HG03103 (cell line): Measurements from ENCODE around the gene NIPBL.
A peak's percentile ranks its signal among the peaks of the same experiment; 100 is the strongest.
"Not testable (repeated sequence)": the region's sequence is repeated elsewhere in the genome, so short reads cannot be mapped to it uniquely, and the experiment has no call there.

ENCODE experiments used
- ATAC-seq: cut with Tn5 transposase; IDR thresholded peaks from one replicate; pipeline ENCODE4 v1.9.1; 2021; ENCODE audit warnings: low read depth; ENCODE audit not compliant: unreplicated experiment

NIPBL gene

DNA sequence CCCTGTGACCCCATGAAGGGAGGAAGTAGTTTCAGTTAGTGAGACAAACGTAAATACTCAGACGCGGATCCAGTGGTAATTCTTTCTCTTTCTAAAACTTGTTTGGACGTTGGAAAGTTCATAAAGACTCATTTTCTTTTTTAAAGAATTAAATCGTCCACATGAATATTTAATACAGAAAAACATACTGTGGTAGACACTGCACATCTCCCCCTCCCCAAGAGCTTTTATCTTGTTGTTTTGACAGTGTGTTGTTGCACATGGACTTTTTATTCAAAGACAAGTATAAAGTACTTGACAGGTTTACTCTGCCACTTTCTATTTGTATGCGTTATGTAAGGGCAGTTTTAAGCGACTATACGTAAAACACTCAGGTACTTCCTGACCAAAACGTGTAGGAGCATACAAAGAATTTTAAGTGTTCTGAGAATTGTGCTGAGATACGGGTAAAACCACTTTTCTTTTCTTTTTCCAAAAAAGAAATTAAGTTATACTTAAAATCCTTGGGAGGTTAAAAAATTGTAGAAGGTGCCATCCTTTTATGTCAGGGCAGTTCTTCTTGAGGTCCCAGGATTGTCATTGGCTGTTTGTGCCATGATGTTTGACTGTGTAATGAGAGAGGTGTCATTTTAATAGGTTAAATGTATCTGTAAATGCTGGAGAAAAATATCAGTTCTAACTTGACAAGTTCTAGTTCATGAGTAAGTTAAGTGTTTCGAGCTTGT lies 1.3 kb downstream of the NIPBL start:
- ATAC-seq: no peak

DNA sequence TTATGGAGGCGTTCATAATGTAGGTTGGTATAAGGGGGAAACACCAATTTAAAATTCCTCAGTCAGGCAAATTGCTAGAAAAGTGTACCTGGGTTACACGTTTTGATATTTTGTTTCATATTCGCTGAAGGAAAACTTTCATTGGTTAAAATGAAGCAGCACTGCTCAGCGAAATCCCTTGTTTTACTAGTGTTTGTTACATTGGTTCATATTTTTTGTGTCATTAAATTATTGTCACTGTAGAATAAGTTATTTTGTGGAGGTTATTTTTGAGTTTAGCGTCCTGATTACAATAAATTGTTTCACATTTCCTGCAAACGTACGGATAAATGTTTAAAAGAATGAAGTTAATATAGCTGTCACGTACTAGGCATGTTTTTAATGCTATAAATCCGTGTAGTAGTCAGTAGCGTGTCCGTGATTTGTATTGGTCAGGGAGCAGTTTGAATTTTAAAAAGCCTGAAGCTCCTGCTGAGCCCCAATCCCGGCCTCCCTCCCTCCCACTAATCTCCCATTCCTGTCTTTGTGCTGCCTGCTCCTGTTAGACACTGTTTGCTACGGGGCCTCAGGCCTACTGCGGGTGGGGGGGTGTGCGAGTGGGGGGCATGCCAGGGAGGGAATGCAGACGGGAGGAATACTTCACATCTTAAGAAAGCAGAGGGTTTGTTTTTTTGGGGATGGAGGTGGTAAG lies 2.0 kb downstream of the NIPBL start:
- ATAC-seq: no peak

DNA sequence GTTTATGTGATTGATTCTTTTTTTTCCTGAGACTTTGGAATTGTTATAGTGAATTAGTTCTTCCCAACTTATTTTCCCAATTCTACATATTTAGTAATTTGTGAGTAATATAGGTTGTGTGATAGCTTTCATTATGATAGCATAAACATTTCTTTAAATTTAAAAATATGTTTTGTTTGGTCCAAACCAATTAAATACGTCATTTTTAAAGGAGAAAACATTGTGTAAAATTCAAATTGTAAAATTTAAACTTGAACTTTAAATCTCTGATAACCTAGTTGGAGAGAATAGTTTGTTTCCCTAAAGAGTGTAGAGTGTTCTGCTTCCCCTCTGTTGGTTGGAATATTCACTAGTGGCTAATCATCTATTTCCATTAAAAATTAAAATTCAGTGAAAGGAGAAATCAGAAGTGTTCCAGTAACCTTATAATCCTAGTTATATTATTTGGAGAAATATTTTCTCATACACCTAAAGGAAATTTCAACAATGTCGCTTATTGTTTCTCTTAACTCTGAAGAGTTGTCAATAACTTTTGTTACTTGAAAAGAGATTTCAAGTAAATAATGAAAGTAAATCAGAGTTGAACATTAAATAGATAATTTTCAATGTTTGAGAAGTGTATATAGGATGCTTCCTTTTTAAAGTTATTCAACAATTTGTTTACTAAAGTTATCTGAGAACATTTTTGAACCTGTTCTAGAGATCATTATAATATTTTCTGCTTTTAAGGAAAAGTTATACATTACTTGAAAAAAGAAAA lies 2.9 kb downstream of the NIPBL start:
- no peak for ATAC-seq

DNA sequence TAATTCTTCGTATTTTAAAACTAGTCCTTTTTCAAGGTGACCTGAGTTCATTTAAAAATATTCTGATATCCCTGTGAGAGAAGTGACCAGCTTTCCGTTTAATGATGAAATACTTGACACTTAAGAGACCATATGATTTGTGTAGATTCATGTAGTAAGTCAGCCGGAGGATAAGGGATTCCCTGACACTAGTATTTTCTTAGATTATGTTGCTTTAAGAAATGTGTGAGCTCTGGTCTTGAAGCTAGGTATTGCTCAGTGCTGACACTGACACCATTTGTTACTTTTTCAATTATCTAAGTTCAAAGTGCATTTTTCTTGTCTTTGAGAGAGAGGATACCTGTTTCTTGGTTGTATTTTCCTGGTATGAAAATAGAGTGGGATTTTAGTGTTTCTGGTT lies 4.2 kb downstream of the NIPBL start:
- no peak for ATAC-seq

DNA sequence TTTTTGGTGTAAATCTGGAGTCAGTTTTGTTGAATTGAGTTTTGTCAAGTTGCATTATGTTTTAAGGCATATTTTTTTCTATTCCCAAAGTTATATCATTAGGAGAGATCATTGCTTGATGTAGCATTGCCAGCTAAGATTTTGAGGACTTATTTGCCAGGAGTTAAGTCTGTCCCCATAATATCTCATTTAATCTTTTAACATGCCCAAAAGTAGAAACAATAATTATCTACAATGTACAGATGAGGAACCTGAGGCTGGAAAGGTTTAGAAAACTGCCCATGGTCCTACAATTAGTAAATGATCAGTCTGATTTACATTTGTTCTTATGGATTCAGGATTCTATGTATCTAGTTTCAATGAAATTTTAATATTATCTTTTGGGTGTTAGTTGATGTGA lies 4.7 kb downstream of the NIPBL start:
- ATAC-seq: no peak

DNA sequence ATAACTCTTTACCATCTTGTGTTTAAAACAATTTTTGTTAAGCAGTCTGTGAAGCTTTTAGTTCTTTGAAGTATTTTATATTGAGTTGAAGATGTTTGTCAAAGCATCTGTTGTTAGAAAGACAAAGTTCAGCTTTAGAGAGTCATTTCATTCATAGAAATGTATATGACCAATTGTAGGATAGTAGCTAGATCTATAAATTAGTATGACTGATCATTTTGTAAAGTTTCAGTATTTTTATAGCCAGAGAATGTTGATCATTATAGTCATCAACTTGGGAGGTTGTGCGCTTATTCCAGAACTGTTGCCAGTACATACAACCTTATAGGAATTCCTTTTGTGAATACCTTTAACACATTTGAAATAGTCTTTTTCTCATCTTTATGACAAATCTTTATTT lies 5.2 kb downstream of the NIPBL start:
- no peak for ATAC-seq

DNA sequence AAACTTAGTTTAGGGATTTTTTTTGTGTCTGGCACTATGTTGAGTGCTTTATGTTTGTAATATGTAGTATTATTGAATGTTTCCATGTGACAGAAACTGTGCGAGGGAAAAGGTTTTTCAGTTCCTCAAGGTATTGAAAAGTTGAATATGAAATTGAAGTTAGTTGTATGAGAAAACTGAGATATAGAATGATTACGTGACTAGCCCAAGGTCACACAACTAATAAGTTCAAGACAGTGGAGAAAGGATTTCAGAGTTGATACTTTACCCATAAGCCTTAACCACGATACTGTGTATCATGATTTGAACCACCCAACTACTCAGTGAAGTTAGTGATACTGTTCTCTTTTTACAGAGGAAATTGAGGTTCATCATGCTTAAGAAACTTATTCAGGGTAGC lies 5.7 kb downstream of the NIPBL start:
- peak; percentile 47 for ATAC-seq

DNA sequence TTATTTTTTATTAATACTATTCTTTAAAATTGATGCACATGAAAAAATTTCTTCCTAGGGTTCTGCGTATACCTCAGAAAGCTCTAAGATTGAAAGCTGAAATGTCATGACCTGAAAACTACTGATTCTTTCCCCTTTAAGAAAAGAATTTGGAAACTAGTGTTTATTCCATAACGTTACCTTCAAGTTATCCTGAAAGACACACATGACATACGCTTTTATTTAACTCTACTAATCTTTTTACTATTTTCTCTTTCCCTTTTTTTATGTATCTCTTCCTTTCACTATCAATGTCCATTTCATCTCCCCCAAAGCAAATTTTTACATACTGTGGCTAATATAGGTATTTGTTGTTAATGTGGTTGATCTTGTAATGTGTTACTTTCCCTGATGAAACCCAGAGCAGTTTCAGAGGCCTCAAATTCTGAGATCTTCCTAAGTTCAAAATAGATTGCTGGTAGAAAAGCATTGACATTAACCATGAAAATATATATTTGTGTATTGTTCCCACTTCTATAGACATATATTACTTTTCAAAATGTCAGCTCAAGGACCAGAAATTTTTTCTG lies 7.4 kb downstream of the NIPBL start:
- ATAC-seq: no peak

DNA sequence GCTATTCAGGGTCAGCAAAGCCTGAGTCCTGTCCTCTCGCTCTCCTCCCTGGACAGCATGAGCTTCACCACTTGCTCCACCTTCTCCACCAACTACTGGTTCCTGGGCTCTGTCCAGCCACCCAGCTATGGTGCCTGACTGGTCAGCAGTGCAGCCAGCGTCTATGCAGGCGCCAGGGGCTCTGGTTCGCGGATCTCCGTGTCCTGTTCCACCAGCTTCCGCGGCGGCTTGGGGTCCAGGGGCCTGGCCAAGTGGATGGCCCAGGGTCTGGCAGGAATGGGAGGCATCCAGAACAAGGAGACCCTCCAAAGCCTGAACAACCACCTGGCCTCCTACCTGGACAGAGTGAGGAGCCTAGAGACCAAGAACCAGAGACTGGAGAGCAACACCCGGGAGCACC lies 8.6 kb downstream of the NIPBL start:
- ATAC-seq: no peak

DNA sequence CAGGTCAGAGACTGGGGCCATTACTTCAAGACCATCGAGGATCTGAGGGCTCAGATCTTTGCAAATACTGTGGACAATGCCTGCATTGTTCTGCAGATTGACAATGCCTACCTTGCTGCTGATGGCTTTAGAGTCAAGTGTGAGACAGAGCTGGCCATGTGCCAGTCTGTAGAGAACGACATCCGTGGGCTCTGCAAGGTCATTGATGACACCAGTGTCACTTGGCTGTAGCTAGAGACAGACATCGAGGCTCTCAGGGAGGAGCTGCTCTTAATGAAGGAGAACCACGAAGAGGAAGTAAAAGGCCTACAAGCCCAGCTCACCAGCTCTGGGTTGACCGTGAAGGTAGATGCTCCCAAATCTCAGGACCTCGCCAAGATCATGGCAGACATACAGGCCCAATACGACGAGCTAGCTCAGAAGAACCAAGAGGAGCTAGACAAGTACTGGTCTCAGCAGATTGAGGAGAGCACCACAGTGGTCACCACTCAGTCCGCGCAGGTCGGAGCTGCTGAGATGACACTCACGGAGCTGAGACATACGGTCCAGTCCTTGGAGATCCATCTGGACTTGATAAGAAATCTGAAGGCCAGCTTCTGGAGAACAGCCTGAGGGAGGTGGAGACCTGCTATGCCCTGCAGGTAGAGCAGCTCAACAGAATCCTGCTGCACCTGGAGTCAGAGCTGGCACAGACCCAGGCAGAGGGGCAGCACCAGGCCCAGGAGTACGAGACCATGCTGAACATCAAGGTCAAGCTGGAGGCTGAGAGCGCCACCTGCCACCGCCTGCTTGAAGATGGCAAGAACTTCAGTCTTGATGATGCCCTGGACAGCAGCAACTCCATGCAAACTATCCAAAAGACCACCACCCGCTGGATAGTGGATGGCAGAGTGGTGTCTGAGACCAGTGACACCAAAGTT lies 9.3 kb downstream of the NIPBL start:
- no peak for ATAC-seq

DNA sequence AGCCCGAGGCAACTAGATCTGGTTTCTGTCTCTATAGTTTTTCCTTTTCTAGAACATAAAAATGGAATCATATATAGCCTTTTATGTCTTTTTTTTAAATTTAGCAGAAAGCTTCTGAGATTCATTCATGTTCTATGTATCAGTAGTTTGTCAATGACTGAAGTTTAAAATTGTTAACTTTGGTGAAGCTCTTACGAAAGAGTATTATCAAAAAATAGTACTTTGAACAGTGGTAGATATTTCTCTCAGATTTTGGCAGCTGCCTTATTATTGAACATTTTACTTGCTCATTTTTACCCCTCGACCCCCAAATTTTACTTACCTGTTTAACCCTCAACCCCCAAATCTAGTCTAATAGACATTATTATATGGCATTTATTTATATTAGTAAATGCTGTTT lies 10.2 kb downstream of the NIPBL start:
- ATAC-seq: no peak

DNA sequence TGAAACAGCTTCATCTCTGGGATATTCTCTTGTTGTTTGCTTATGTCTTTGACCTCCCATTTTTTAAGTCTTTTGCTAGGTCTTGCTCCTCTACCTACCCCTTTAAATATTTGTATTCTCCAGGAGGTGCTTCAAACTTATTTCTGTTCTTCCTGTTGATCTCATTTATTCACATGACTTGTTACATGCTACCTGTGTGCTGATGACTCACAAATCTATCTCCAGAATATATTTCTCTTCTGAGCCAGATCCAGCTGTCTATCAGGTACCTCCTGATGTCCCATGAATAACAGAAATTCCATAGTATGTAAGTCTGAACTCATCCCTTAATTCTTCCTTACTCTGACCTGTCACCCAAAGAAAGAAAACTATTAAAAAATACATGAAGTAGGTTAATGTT lies 11.0 kb downstream of the NIPBL start:
- ATAC-seq: no peak

DNA sequence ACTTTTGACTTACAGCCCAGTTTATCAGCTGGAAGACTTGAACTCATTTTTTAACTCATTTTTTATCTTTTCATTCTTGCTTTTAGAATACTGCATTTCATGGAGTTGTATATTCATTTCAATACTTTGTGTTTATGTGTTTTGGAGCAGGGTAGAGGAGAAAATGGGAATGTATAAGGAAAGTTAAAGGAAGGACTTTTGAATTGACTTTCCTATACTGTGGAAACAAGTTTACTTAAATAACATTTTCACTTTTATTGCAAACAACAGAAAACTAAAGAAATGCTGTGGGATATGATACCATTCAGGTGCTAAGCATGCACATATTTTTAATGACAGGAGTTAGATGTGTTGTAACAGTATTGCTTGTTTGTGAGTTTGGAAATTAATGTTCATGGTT lies 11.7 kb downstream of the NIPBL start:
- ATAC-seq: no peak

DNA sequence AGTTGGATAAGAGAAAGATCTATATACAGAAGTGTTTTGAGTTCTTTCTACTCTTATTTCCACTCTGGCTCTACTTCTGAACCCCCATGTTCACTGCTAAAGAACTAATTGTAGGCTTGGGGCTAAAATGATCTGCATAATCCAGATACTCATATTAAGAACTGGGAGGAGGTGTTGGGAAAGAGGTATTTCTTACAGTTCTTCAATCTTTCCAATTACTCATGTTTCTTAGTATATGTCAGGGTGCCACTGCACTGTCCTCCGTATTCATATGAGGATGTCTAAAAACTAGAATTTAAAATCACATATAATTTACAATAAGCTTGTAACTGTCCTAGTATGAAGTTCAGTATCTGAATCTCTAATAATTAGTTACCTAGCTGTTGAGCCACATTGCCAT lies 12.7 kb downstream of the NIPBL start:
- no peak for ATAC-seq

DNA sequence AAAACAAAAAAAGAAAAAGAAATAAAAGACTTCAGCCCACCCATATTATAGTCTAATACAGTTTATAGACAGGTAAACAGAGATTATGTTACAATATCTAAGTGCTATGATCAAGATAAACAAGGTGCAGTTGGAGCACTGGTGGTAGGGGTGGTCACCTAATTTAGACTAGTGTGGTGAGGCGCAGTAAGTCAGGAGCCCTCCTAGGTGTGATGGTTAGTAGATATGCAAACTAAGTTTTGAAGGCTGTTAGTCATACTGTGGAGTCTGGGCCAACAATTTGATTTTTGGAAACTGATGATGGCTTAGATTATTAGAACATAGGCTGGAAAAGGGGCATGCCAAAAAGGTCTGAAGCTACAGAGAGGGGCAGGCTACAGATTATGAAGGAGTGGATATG lies 14.7 kb downstream of the NIPBL start:
- no peak for ATAC-seq

DNA sequence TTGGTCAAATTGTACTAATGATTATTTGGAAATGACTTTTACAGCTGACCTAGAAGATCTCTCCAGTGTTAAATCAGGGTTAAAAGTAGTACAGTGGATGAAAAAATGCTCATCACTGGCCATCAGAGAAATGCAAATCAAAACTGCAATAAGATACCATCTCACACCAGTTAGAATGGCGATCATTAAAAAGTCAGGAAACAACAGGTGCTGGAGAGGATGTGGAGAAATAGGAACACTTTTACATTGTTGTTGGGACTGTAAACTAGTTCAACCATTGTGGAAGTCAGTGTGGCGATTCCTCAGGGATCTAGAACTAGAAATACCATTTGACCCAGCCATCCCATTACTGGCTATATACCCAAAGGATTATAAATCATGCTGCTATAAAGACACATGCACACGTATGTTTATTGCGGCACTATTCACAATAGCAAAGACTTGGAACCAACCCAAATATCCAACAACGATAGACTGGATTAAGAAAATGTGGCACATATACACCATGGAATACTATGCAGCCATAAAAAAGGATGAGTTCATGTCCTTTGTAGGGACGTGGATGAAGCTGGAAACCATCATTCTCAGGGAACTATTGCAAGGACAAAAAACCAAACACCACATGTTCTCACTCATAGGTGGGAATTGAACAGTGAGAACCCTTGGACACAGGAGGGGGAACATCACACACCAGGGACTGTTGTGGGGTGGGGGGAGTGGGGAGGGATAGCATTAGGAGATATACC lies 15.7 kb downstream of the NIPBL start:
- ATAC-seq: not testable (repeated sequence)

DNA sequence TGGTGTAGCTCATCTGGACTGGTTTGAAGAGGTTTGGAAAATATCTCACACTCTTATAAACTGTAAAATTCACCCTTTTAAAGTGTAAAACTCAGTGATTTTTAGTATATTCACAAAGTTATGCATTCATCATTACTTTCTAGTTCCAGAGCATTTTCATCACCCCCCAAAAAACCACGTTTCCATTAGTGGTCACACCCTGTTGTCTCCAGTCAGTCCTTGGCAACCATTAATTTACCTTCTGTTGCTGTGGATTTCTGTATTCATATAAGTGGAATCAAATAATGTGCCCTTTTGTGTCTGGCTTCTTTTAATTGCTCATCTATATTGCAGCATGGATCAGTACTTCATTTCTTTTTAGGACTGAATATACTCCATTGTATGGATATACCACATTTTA lies 18.4 kb downstream of the NIPBL start:
- no peak for ATAC-seq

DNA sequence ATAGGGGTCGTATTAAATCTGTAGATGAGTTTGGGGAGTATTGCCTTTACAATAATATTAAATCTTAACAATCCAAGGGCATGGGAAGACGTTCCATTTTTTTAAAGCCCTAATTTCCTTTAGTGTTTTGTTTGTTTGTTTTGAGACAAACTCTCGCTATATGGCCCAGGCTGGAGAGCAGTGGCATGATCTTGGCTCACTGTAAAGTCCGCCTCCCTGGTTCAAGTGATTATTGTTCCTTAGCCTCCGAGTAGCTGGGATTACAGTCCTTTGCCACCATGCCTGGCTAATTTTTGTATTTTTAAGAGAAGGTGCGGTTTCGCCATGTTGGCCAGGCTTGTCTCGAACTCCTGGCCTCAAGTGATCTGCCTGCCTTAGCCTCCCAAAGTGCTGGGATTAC lies 19.9 kb downstream of the NIPBL start:
- no peak for ATAC-seq

DNA sequence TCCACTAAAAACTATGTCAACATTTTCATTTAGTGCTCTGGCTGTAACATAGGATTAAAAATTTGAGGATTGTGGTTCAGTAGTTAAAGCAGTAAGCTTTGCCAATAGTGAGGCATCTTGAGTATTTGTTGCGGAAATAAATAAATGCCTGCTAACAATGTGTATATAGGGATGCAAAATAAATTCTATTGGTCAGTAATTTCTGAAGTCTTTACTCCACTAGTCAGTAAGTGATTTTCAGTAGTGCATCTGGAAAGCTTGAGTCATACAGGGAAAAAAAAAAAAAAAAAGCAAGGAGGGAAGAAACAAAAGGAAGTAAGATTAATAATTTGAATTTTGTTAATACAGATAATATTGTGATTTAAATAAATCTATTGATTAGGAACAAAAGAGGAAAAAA lies 21.0 kb downstream of the NIPBL start:
- no peak for ATAC-seq

DNA sequence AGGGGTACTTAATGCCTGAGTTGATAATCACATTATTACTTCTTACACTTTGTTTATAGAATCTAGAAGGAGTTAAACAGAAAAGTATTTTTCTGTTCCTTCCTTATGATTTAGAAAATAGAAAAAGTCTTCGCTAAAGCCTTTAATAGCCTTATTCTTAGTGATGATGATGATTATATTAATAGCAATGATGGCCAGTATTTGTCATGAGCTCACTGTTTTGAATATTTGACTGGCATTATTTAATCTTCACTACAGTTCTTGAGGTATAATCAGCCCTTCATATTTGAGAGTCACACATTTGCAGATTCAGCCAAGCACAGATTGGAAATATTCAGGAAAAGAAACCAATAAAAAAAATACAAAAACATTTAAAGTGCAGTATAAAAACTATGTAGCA lies 23.3 kb downstream of the NIPBL start:
- no peak for ATAC-seq
